IMR-90 (cell line): ENCODE results near the gene C10orf90. TPM values are rescaled to one million over a fixed set of nuclear protein-coding genes. Genes with fewer than 3 reads are reported as not detected.

ENCODE experiments used
- ATAC-seq: fragments of 200-7000 bp; cut with Tn5 transposase; 2 replicates; pipeline ENCODE4 v1.9.1; 2020; ENCODE audit warnings: low read depth, mild to moderate bottlenecking, moderate library complexity
- BruUV-seq: library from RNA; stranded (reverse); fragments of 400-500 nt; replicated peaks from 2 replicates; lab custom pipeline; 2021; lab: Mats Ljungman, UMichigan
- CTCF ChIA-PET: fragments of 300-600 bp; formaldehyde crosslinking; extraction: SDS; loops from one replicate; lab custom pipeline; 2021; ENCODE audit warnings: antibody characterized with exemption; lab: Yijun Ruan, JAX
- POLR2A ChIA-PET: fragments of 300-600 bp; sonication (Branson Sonifier 250); formaldehyde crosslinking; loops from one replicate; lab custom pipeline; 2022; ENCODE audit warnings: antibody characterized with exemption; ENCODE audit not compliant: unreplicated experiment; lab: Charles Lee
- DNase-seq: peaks from one replicate; pipeline ENCODE4 v3.0.0; 2013
- H2AFZ ChIP-seq: replicated peaks from 2 replicates; pipeline ENCODE3; 2013; ENCODE audit warnings: low read length, mild to moderate bottlenecking; ENCODE audit not compliant: poor library complexity
- H2AK5ac ChIP-seq: 2 replicates; pipeline ENCODE4 v1.6.1; 2013; ENCODE audit warnings: low read depth, low read length, inconsistent platforms
- H2AK9ac ChIP-seq: replicated peaks from 2 replicates; pipeline ENCODE3; 2013; ENCODE audit warnings: mild to moderate bottlenecking, low read depth, low read length, moderate library complexity; ENCODE audit not compliant: poor library complexity
- H2BK120ac ChIP-seq: 2 replicates; pipeline ENCODE4 v1.6.1; 2013; ENCODE audit warnings: low read depth, low read length, inconsistent platforms
- H2BK15ac ChIP-seq: 3 replicates; pipeline ENCODE4 v1.6.1; 2013; ENCODE audit warnings: low read depth, low read length, inconsistent platforms
- H2BK20ac ChIP-seq: 2 replicates; pipeline ENCODE4 v1.6.1; 2013; ENCODE audit warnings: low read depth, mild to moderate bottlenecking, inconsistent platforms, low read length, moderate library complexity
- H2BK5ac ChIP-seq: 2 replicates; pipeline ENCODE4 v1.6.1; 2013; ENCODE audit warnings: mild to moderate bottlenecking, low read depth, low read length, inconsistent platforms; ENCODE audit not compliant: poor library complexity, severe bottlenecking
- H3K14ac ChIP-seq: replicated peaks from 2 replicates; pipeline ENCODE4 v1.6.1; 2013; ENCODE audit warnings: low read depth, low read length, inconsistent platforms
- H3K18ac ChIP-seq: 2 replicates; pipeline ENCODE4 v1.6.1; 2013; ENCODE audit warnings: low read depth, low read length, control low read depth
- H3K23ac ChIP-seq: 2 replicates; pipeline ENCODE4 v1.6.1; 2013; ENCODE audit warnings: low read depth, low read length, inconsistent platforms
- H3K27ac ChIP-seq: 2 replicates; pipeline ENCODE4 v1.5.1; 2013; ENCODE audit warnings: mild to moderate bottlenecking, control low read depth, low read length; ENCODE audit not compliant: insufficient read depth
- H3K27me3 ChIP-seq: 2 replicates; pipeline ENCODE4 v1.6.1; 2013; ENCODE audit warnings: low read length; ENCODE audit not compliant: control insufficient read depth, insufficient read depth
- H3K36me3 ChIP-seq: 2 replicates; pipeline ENCODE4 v1.6.1; 2013; ENCODE audit warnings: low read length, mixed read lengths; ENCODE audit not compliant: control insufficient read depth, insufficient read depth
- H3K4ac ChIP-seq: 2 replicates; pipeline ENCODE4 v1.6.1; 2013; ENCODE audit warnings: low read depth, low read length, inconsistent platforms
- H3K4me1 ChIP-seq: 2 replicates; pipeline ENCODE4 v1.6.1; 2013; ENCODE audit warnings: low read length, mixed read lengths; ENCODE audit not compliant: control insufficient read depth, insufficient read depth
- H3K4me2 ChIP-seq: 2 replicates; pipeline ENCODE4 v1.6.1; 2013; ENCODE audit warnings: low read depth, mild to moderate bottlenecking, control low read depth, low read length, moderate library complexity
- H3K4me3 ChIP-seq: 2 replicates; pipeline ENCODE4 v1.5.1; 2013; ENCODE audit warnings: low read depth, mild to moderate bottlenecking, control low read depth, low read length, moderate library complexity; ENCODE audit not compliant: insufficient read depth
- H3K56ac ChIP-seq: 2 replicates; pipeline ENCODE4 v1.6.1; 2013; ENCODE audit warnings: low read length, inconsistent platforms; ENCODE audit not compliant: insufficient read depth; ENCODE audit errors: extremely low read depth
- H3K79me1 ChIP-seq, 2 experiments: 2 replicates each; pipeline ENCODE4 v1.6.1; 2013; ENCODE audit warnings: low read length in 2 of 2, inconsistent platforms in 1 of 2, low read depth in 1 of 2
- H3K9ac ChIP-seq: 2 replicates; pipeline ENCODE4 v1.6.1; 2013; ENCODE audit warnings: low read depth, low read length, control low read depth
- H3K9me1 ChIP-seq: 2 replicates; pipeline ENCODE4 v1.6.1; 2013; ENCODE audit warnings: low read length, inconsistent platforms; ENCODE audit not compliant: insufficient read depth
- H3K9me3 ChIP-seq: 2 replicates; pipeline ENCODE4 v1.6.1; 2013; ENCODE audit warnings: low read length; ENCODE audit not compliant: control insufficient read depth, insufficient read depth
- H4K20me1 ChIP-seq: 2 replicates; pipeline ENCODE4 v1.6.1; 2013; ENCODE audit warnings: low read length, inconsistent platforms; ENCODE audit not compliant: insufficient read depth
- H4K5ac ChIP-seq: 2 replicates; pipeline ENCODE4 v1.6.1; 2013; ENCODE audit warnings: mild to moderate bottlenecking, low read depth, low read length, control low read depth
- H4K8ac ChIP-seq, 2 experiments: 2 replicates each; pipeline ENCODE4 v1.6.1; 2013; ENCODE audit warnings: low read depth in 2 of 2, low read length in 2 of 2, control low read depth in 1 of 2, inconsistent platforms in 1 of 2
- H4K91ac ChIP-seq: 2 replicates; pipeline ENCODE4 v1.6.1; 2013; ENCODE audit warnings: low read depth, low read length, inconsistent platforms; ENCODE audit not compliant: insufficient read depth
- BHLHE40 ChIP-seq: fragments of 150-350 bp; IDR thresholded peaks from 2 replicates; pipeline ENCODE4 v1.6.1; 2016; ENCODE audit warnings: mild to moderate bottlenecking, low read depth, low read length
- CEBPB ChIP-seq: IDR thresholded peaks from 2 replicates; pipeline ENCODE4 v1.6.1; 2012; ENCODE audit warnings: low read depth, low read length, improper control_type of control experiment
- CHD1 ChIP-seq: IDR thresholded peaks from 2 replicates; pipeline ENCODE4 v1.6.1; 2012; ENCODE audit warnings: low read depth, low read length, improper control_type of control experiment
- CTCF ChIP-seq: conservative IDR thresholded peaks from 2 replicates; pipeline ENCODE4 v1.5.1; 2012; ENCODE audit warnings: mild to moderate bottlenecking, low read depth, low read length, improper control_type of control experiment
- ELK1 ChIP-seq: fragments of 150-350 bp; IDR thresholded peaks from 2 replicates; pipeline ENCODE4 v1.6.1; 2016; ENCODE audit warnings: low read depth, mild to moderate bottlenecking, low read length, moderate library complexity, borderline replicate concordance
- FOS ChIP-seq: fragments of 150-350 bp; IDR thresholded peaks from 2 replicates; pipeline ENCODE4 v1.6.1; 2016; ENCODE audit warnings: low read depth, low read length
- MAZ ChIP-seq: IDR thresholded peaks from 2 replicates; pipeline ENCODE4 v1.6.1; 2012; ENCODE audit warnings: low read depth, mild to moderate bottlenecking, low read length, improper control_type of control experiment, moderate library complexity, borderline replicate concordance
- MXI1 ChIP-seq: IDR thresholded peaks from 2 replicates; pipeline ENCODE4 v1.6.1; 2012; ENCODE audit warnings: low read depth, mild to moderate bottlenecking, low read length, moderate library complexity, borderline replicate concordance
- NFE2L2 ChIP-seq: fragments of 150-350 bp; IDR thresholded peaks from 2 replicates; pipeline ENCODE4 v1.6.1; 2016; ENCODE audit warnings: low read depth, mild to moderate bottlenecking, low read length
- POLR2A ChIP-seq: IDR thresholded peaks from 2 replicates; pipeline ENCODE4 v1.6.1; 2012; ENCODE audit warnings: mild to moderate bottlenecking, low read depth, low read length
- RAD21 ChIP-seq: IDR thresholded peaks from 2 replicates; pipeline ENCODE4 v1.6.1; 2012; ENCODE audit warnings: low read length, improper control_type of control experiment
- RCOR1 ChIP-seq: IDR thresholded peaks from 2 replicates; pipeline ENCODE4 v1.6.1; 2012; ENCODE audit warnings: mild to moderate bottlenecking, low read length, improper control_type of control experiment; ENCODE audit not compliant: insufficient replicate concordance
- RFX5 ChIP-seq: IDR thresholded peaks from 2 replicates; pipeline ENCODE4 v1.8.0; 2012; ENCODE audit warnings: low read depth, mild to moderate bottlenecking, low read length, moderate library complexity
- USF2 ChIP-seq: fragments of 150-350 bp; IDR thresholded peaks from 2 replicates; pipeline ENCODE4 v1.6.1; 2017; ENCODE audit warnings: mild to moderate bottlenecking, antibody characterized with exemption, low read length, low read depth
- WGBS, 2 experiments: methylation state at CpG; one replicate each; pipeline versions ENCODE4 v1.1.5 to v1.1.7; 2013; ENCODE audit warnings: missing lambda C conversion rate in 2 of 2; ENCODE audit not compliant: insufficient read length in 1 of 2; ENCODE audit errors: extremely low coverage in 2 of 2; 5-methylcytosine and 5-hydroxymethylcytosine counted together
- dilution Hi-C: fragments of 300-500 bp; cut with HindIII; formaldehyde crosslinking; loops from one replicate; pipeline ENCODE4 v1.14.3; 2018; ENCODE audit warnings: low sequenced_read_pairs; ENCODE audit not compliant: unreplicated experiment
- in situ Hi-C: fragments of 300-500 bp; cut with MboI; formaldehyde crosslinking; loops from 3 replicates; pipeline ENCODE4 v1.14.3; 2019; ENCODE audit warnings: low sequenced_read_pairs, inconsistent platforms, mixed read lengths
- intact Hi-C: fragments of 100-400 bp; cut with micrococcal nuclease; formaldehyde crosslinking; loops from 2 replicates; pipeline ENCODE4 v1.10.0; 2022
- polyA plus RNA-seq, 3 experiments: library from polyadenylated mRNA; depleted of rRNA; stranded (reverse); fragments of >200 nt; gene quantifications; 2 replicates each; pipeline ENCODE4 v1.2.3, GENCODE V29; 2012; ENCODE audit warnings: low replicate concordance in 1 of 3
- total RNA-seq: library from RNA; depleted of rRNA; stranded (reverse); fragments of >200 nt; gene quantifications from 2 replicates; pipeline ENCODE4 v1.2.3, GENCODE V29; 2012

The C10orf90 gene
- total and polyA plus RNA-seq, 2 of the 4 experiments (the other 2 are of a cell fraction), result 0.05 to 0.18 TPM

- no peak for ATAC-seq
- H3K9me3 ChIP-seq, result no peaks in the 10 kb centered on the region; the same call in 1 of the 2 replicates
- BruUV-seq, result no TSS peak
- no peak overlapping the region for H3K14ac ChIP-seq
- H2BK15ac ChIP-seq, result no peak overlapping the region
- POLR2A ChIA-PET, result no interaction called here
- no peaks in the 10 kb centered on the region for H3K4me1 ChIP-seq
- no peaks in the 10 kb centered on the region for H4K20me1 ChIP-seq
- H2BK120ac ChIP-seq, result no peak overlapping the region
- H3K9ac ChIP-seq, result no peak overlapping the region
- H2AK9ac ChIP-seq, result no peak overlapping the region
- no peak overlapping the region for H3K23ac ChIP-seq
- no peaks in the 10 kb centered on the region for H3K79me1 ChIP-seq
- no peaks in the 10 kb centered on the region for H3K27me3 ChIP-seq
- H4K91ac ChIP-seq, result no peak overlapping the region
- no peaks in the 10 kb centered on the region for H3K9me1 ChIP-seq
- no peak overlapping the region for H2AK5ac ChIP-seq
- no peak overlapping the region for H3K4me2 ChIP-seq
- no peak overlapping the region for H3K18ac ChIP-seq
- no peak overlapping the region for H2BK5ac ChIP-seq
- intact Hi-C loops, result no loop called here
- in situ Hi-C loops, result no loop called here
- H3K56ac ChIP-seq, result no peak overlapping the region
- TF ChIP-seq CHD1, result no peak
- no peak for TF ChIP-seq FOS
- no peak for TF ChIP-seq CEBPB
- TF ChIP-seq RFX5, result no peak
- no peak for TF ChIP-seq NFE2L2
- TF ChIP-seq ELK1, result no peak
- TF ChIP-seq CTCF, result no peak
- no peak for TF ChIP-seq RCOR1
- no peak for TF ChIP-seq USF2
- no peak for TF ChIP-seq POLR2A
- TF ChIP-seq MAZ, result no peak
- TF ChIP-seq MXI1, result no peak
- TF ChIP-seq RAD21, result no peak
- no peak for TF ChIP-seq BHLHE40
- no peak overlapping the region for H4K8ac ChIP-seq
- 48% methylated on average over 3 of the region's 7 CpGs; no CpG with 5 or more reads in 1 of the 2 experiments for WGBS, 2 experiments
- no peaks in the 10 kb centered on the region for H3K36me3 ChIP-seq
- H2BK20ac ChIP-seq, result no peak overlapping the region
- H2AFZ ChIP-seq, result no peak overlapping the region
- H4K5ac ChIP-seq, result no peak overlapping the region
- H3K4me3 ChIP-seq, result no peak overlapping the region
- dilution Hi-C loops, result no loop called here
- CTCF ChIA-PET, result no interaction called here
- no peak for DNase-seq
- no peak overlapping the region for H3K27ac ChIP-seq
- H3K4ac ChIP-seq, result no peak overlapping the region
Measured at GRCh38 chr10:126704649-126705048, 34.2 kb upstream of the C10orf90 start.
